ENCODE measurements around the gene PACC1. TPM values are rescaled to one million over a fixed set of nuclear protein-coding genes. Genes with fewer than 3 reads are reported as not detected.
"Not testable (repeated sequence)": the region's sequence is repeated elsewhere in the genome, so short reads cannot be mapped to it uniquely, and the experiment has no call there.

The PACC1 gene
- total and polyA plus RNA-seq, 12 donors, result 1.8 to 5.1 (median 2.4) TPM

GRCh38 chr1:212329105-212329504, 85.6 kb downstream of the PACC1 start:
- peaks cover 0 to 36% (median 3%) of the 10 kb centered on the region in 9 donors for H3K4me1 ChIP-seq
- DNase-seq, result no peak
- peaks cover 0 to 55% (median 12%) of the 10 kb centered on the region in 9 donors for H3K36me3 ChIP-seq
- intact Hi-C loops (cut with DNase I), result loop anchor here in 1 of 10 donors (5.0 kb wide), 1 partner anchor 37 kb away; no protein-coding TSS in a partner anchor
- 90 to 92% methylated on average over 2 of the region's 2 CpGs for WGBS, 2 donors
- H3K27me3 ChIP-seq, result no peaks in the 10 kb centered on the region
- no peak overlapping the region for H3K27ac ChIP-seq
- H3K9me3 ChIP-seq, result peaks cover 0 to under 1% (median 0%) of the 10 kb centered on the region in 11 donors
- ATAC-seq, result no peak
- TF ChIP-seq CTCF (IDR thresholded peaks at IDR 0.05), result no peak
- H3K4me3 ChIP-seq, result no peak overlapping the region

GRCh38 chr1:212328248-212328647, 86.4 kb downstream of the PACC1 start:
- Histone ChIP-seq H3K9me3 (no peaks in the 10 kb centered on the region), H3K27ac (no peak overlapping the region), H3K4me1 (peaks cover 0 to 37% (median 3%) of the 10 kb centered on the region in 9 donors), H3K27me3 (no peaks in the 10 kb centered on the region), H3K4me3 (no peak overlapping the region), H3K36me3 (peaks cover 0 to 46% (median 3%) of the 10 kb centered on the region in 9 donors)
- ATAC-seq, result peak in 2 of 8 donors; percentile 25 to 66
- intact Hi-C loops (cut with DNase I), result loop anchor here in 1 of 10 donors (5.0 kb wide), 1 partner anchor 36 kb away; no protein-coding TSS in a partner anchor
- 76 to 81% methylated on average over 4 of the region's 4 CpGs for WGBS, 2 donors
- no peak for DNase-seq
- no peak for TF ChIP-seq CTCF (IDR thresholded peaks at IDR 0.05)

GRCh38 chr1:212326541-212326940, 88.1 kb downstream of the PACC1 start:
- Histone ChIP-seq H3K4me3 (no peak overlapping the region), H3K4me1 (peaks cover 0 to 37% (median 3%) of the 10 kb centered on the region in 9 donors), H3K27ac (no peak overlapping the region), H3K36me3 (peaks cover 0 to 29% (median 0%) of the 10 kb centered on the region in 9 donors), H3K9me3 (no peaks in the 10 kb centered on the region), H3K27me3 (no peaks in the 10 kb centered on the region)
- TF ChIP-seq CTCF (IDR thresholded peaks at IDR 0.05), result no peak
- intact Hi-C loops (cut with DNase I), result loop anchor here in 1 of 10 donors (5.0 kb wide), 1 partner anchor 34 kb away; no protein-coding TSS in a partner anchor
- no peak for DNase-seq
- 84 to 97% methylated on average over 3 of the region's 3 CpGs for WGBS, 2 donors
- ATAC-seq, result no peak

- Histone ChIP-seq H3K27ac (no peak overlapping the region), H3K4me1 (peaks cover 0 to 56% (median 10%) of the 10 kb centered on the region in 9 donors), H3K36me3 (no peaks in the 10 kb centered on the region), H3K4me3 (no peak overlapping the region), H3K27me3 (no peaks in the 10 kb centered on the region), H3K9me3 (no peaks in the 10 kb centered on the region)
- TF ChIP-seq CTCF (IDR thresholded peaks at IDR 0.05), result no peak
- DNase-seq, result no peak
- 46 to 54% methylated on average over 3 of the region's 3 CpGs for WGBS, 2 donors
- no peak for ATAC-seq
- intact Hi-C loops (cut with DNase I), result no loop called here
These were observed 91.6 kb downstream of the PACC1 start for GRCh38 chr1:212323066-212323465.

GRCh38 chr1:212321031-212321430, 93.7 kb downstream of the PACC1 start:
- intact Hi-C loops (cut with DNase I); DNase-seq: not testable (repeated sequence)
- 96 to 100% methylated on average over 1 to 18 of the region's 34 CpGs for WGBS, 2 donors

More at GRCh38 chr1:212321031-212321430, 93.7 kb downstream of the PACC1 start:
- H3K36me3 ChIP-seq, H3K9me3 ChIP-seq, H3K27me3 ChIP-seq, ATAC-seq, H3K27ac ChIP-seq, H3K4me3 ChIP-seq: not testable (repeated sequence)
- H3K4me1 ChIP-seq, result peaks cover 2 to 59% (median 22%) of the 10 kb centered on the region in 9 donors
